Cardiac muscle cell (in vitro differentiated cells and primary cell): ENCODE results near the gene KRTAP10-5. TPM values are rescaled to one million over a fixed set of nuclear protein-coding genes. Genes with fewer than 3 reads are reported as not detected.
A peak's percentile ranks its signal among the peaks of the same experiment; 100 is the strongest.

ENCODE experiments used
- DNase-seq, 2 donors: peaks; one replicate each; pipeline versions ENCODE4 v3.0.0 to v3.0.0-alpha.2; 2010 to 2017; ENCODE audit warnings: low read depth in 1 of 2, low spot score in 1 of 2
- H3K27ac ChIP-seq: fragments of 200-600 bp; sonication (generic); 2 replicates; pipeline ENCODE4 v1.5.1; 2016
- H3K27me3 ChIP-seq: fragments of 200-600 bp; sonication (generic); 2 replicates; pipeline ENCODE4 v1.6.0; 2016; ENCODE audit warnings: control low read depth
- H3K36me3 ChIP-seq: fragments of 200-600 bp; sonication (generic); 2 replicates; pipeline ENCODE4 v1.5.1; 2016; ENCODE audit warnings: control low read depth
- H3K4me1 ChIP-seq: fragments of 200-600 bp; sonication (generic); 2 replicates; pipeline ENCODE4 v1.8.1; 2017; ENCODE audit warnings: low read depth, mild to moderate bottlenecking, mixed run types
- H3K4me3 ChIP-seq: fragments of 200-600 bp; sonication (generic); 2 replicates; pipeline ENCODE4 v1.5.1; 2016; ENCODE audit warnings: mild to moderate bottlenecking
- H3K9me3 ChIP-seq: fragments of 200-600 bp; sonication (generic); 2 replicates; pipeline ENCODE4 v1.5.1; 2017; ENCODE audit warnings: low read depth, mild to moderate bottlenecking, control low read depth
- CTCF ChIP-seq: IDR thresholded peaks from 2 replicates; pipeline ENCODE4 v1.5.1; 2012; ENCODE audit warnings: low read depth, mild to moderate bottlenecking, low read length
- polyA plus RNA-seq: library from polyadenylated mRNA; unstranded; fragments of >200 nt; fragmentation: Nextera tagmentation; extraction: Ambion mirVana; gene quantifications from 2 replicates; pipeline ENCODE4 v1.2.1, GENCODE V29; 2016
- total RNA-seq: library from RNA; depleted of rRNA; stranded (reverse); fragments of >200 nt; gene quantifications from 2 replicates; pipeline ENCODE4 v1.2.3, GENCODE V29; 2016

The KRTAP10-5 gene
- total and polyA plus RNA-seq, 2 experiments from 2014 or later = not detected

- Histone ChIP-seq H3K27me3 (no peaks in the 10 kb centered on the region), H3K4me3 (no peak overlapping the region), H3K4me1 (no peaks in the 10 kb centered on the region), H3K9me3 (no peaks in the 10 kb centered on the region), H3K36me3 (no peaks in the 10 kb centered on the region), H3K27ac (no peak overlapping the region)
- no peak for DNase-seq
- no peak for TF ChIP-seq CTCF
These were observed 43.2 kb upstream of the KRTAP10-5 start for GRCh38 chr21:44623575-44623974.

- no peak overlapping the region for H3K27ac ChIP-seq
- no peaks in the 10 kb centered on the region for H3K27me3 ChIP-seq
- no peaks in the 10 kb centered on the region for H3K4me1 ChIP-seq
- no peak for TF ChIP-seq CTCF
- no peak for DNase-seq
- no peak overlapping the region for H3K4me3 ChIP-seq
- H3K36me3 ChIP-seq = no peaks in the 10 kb centered on the region
- no peaks in the 10 kb centered on the region for H3K9me3 ChIP-seq
These were observed 39.5 kb upstream of the KRTAP10-5 start for GRCh38 chr21:44619886-44620285.

DNA sequence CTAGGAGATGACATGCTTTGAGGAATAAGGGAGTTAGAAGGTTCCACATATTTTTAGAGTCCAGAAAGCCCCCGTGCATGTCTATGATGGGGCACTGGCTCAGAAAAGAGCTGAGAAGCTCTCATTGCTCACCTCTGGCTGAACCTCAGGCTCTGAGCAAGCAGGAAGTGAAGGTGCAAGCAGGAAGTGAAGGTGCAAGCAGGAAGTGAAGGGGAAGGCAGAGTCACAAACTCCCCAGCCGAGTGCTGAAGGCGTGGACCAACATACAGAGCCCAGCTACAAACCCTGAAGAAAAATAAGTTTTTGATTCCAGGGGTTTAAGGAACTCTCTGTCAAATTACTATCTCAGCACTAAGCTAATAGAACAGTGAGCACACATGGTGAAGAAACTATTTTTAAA lies 38.5 kb upstream of the KRTAP10-5 start:
- H3K27me3 ChIP-seq = no peaks in the 10 kb centered on the region
- H3K27ac ChIP-seq = no peak overlapping the region
- no peaks in the 10 kb centered on the region for H3K4me1 ChIP-seq
- H3K36me3 ChIP-seq = no peaks in the 10 kb centered on the region
- no peaks in the 10 kb centered on the region for H3K9me3 ChIP-seq
- no peak for DNase-seq
- no peak for TF ChIP-seq CTCF
- no peak overlapping the region for H3K4me3 ChIP-seq

DNA sequence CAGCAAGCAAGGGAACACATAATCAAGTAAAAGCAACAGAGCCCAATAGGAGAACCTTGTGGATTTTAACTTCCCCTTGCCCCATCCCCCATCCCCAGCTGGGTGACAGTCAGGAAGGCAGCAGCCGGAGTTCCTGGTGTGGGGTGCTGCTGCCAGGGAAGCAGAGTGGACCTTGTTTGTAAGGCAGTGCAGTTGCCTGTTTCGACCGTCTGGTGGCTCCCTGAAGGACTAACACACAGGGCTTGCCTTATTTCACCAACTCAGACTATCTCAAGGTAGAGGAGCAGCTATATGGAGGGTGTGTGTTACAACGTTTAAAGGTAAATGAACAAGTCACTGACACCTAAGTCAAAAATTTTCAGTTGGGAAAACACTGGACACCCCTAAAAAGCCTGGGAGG lies 38.1 kb upstream of the KRTAP10-5 start:
- no peaks in the 10 kb centered on the region for H3K27me3 ChIP-seq
- no peaks in the 10 kb centered on the region for H3K4me1 ChIP-seq
- peak in 1 of 2 donors; percentile 9 for DNase-seq
- no peaks in the 10 kb centered on the region for H3K9me3 ChIP-seq
- H3K4me3 ChIP-seq = no peak overlapping the region
- H3K27ac ChIP-seq = no peak overlapping the region
- H3K36me3 ChIP-seq = no peaks in the 10 kb centered on the region
- TF ChIP-seq CTCF = no peak

GRCh38 chr21:44617071-44617501 lies 36.7 kb upstream of the KRTAP10-5 start:
- no peak overlapping the region for H3K27ac ChIP-seq
- H3K9me3 ChIP-seq = no peaks in the 10 kb centered on the region
- no peak for TF ChIP-seq CTCF
- H3K4me1 ChIP-seq = no peaks in the 10 kb centered on the region
- H3K36me3 ChIP-seq = no peaks in the 10 kb centered on the region
- no peak overlapping the region for H3K4me3 ChIP-seq
- H3K27me3 ChIP-seq = no peaks in the 10 kb centered on the region
- no peak for DNase-seq

DNA sequence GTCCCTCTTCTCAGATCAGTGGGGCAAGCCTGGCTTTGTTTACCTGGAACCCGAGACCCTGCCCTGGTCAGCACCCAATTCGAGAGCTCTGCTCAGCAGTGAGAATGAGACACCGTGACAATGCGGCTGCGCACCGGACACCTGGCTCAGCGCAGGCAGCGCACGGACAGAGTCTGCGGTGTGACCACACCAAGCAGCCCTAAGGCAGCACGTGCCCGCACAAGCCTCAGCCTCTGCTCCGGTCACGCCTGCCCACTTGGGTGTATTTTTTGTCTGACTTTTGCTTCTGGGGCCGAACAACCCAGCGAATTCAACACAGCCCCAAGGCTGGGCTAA lies 36.2 kb upstream of the KRTAP10-5 start:
- H3K4me3 ChIP-seq = no peak overlapping the region
- DNase-seq = no peak
- no peaks in the 10 kb centered on the region for H3K9me3 ChIP-seq
- no peaks in the 10 kb centered on the region for H3K4me1 ChIP-seq
- no peak overlapping the region for H3K27ac ChIP-seq
- no peak for TF ChIP-seq CTCF
- no peaks in the 10 kb centered on the region for H3K27me3 ChIP-seq
- no peaks in the 10 kb centered on the region for H3K36me3 ChIP-seq
